Right cardiac atrium (tissue), 5 donors: ENCODE measurements around the gene PLEKHN1. TPM values are rescaled to one million over a fixed set of nuclear protein-coding genes. Genes with fewer than 3 reads are reported as not detected.

Experiments
- ATAC-seq, 2 donors: fragments of 200-7000 bp; cut with Tn5 transposase; one replicate each; pipeline versions ENCODE4 v1.8.0 to v1.9.1; 2020; ENCODE audit warnings: moderate library complexity in 2 of 2, mild to moderate bottlenecking in 1 of 2
- DNase-seq, 3 donors: peaks; one replicate each; pipeline ENCODE4 v3.0.0-alpha.2; 2020
- H3K27ac ChIP-seq: one replicate; pipeline ENCODE4 v1.5.1; 2013; ENCODE audit warnings: mild to moderate bottlenecking, low read length, control low read depth, moderate library complexity
- H3K27me3 ChIP-seq: one replicate; pipeline ENCODE4 v1.6.1; 2013; ENCODE audit not compliant: control insufficient read depth, insufficient read depth
- H3K4me1 ChIP-seq: one replicate; pipeline ENCODE4 v1.6.1; 2013; ENCODE audit warnings: low read length; ENCODE audit not compliant: control insufficient read depth, insufficient read depth
- H3K4me3 ChIP-seq: one replicate; pipeline ENCODE4 v1.5.1; 2013; ENCODE audit warnings: low read length, control low read depth
- H3K9me3 ChIP-seq: one replicate; pipeline ENCODE4 v1.6.1; 2013; ENCODE audit warnings: low read length; ENCODE audit not compliant: control insufficient read depth
- WGBS: extraction: QIAGEN DNeasy Blood & Tissue Kit; methylation state at CpG from one replicate; pipeline ENCODE4 v1.1.7; 2013; 5-methylcytosine and 5-hydroxymethylcytosine counted together
- intact Hi-C, 4 donors: fragments of 100-400 bp; cut with DNase I; formaldehyde crosslinking; loops; one replicate each; pipeline versions ENCODE4 v1.11.0 to v1.14.0; 2022 to 2023
- polyA plus RNA-seq: library from polyadenylated mRNA; stranded (reverse); fragments of 200-250 nt; gene quantifications from one replicate; pipeline ENCODE4 v1.2.3, GENCODE V29; 2013
- total RNA-seq, 4 donors: library from RNA; stranded (reverse); fragmentation: NEBNext Ultra II Directional; extraction: Animal tissue kit (Norgen Biotek cat#: 25700); gene quantifications; one replicate each; pipeline ENCODE4 v1.2.1, GENCODE V29; 2021
- donor health status: healthy with polysubstance abuse.
- donor health status: DM: no; HTN: yes; CAD: no.
- donor health status: DM: no; HTN: no; CAD: no.
- donor health status: DM: no; HTN: yes; CAD: no; lungs with severe emphysema.
- donor health status: DM: yes; HTN: yes; CAD: no.

Gene PLEKHN1
- total and polyA plus RNA-seq, 5 donors = 0.14 to 0.41 TPM; not detected in 3

GRCh38 chr1:923131-923990, 42.9 kb upstream of the PLEKHN1 start, which contains the start of gene SAMD11:
SAMD11 (plus strand) TSS chr1:923923; CDS start chr1:924432, 509 bp downstream.
- ATAC-seq (peak; percentile 30 to 42), DNase-seq (peak; percentile 89 to 96 (median 95))
- Histone ChIP-seq H3K27ac (no peak within 1 kb of the TSS), H3K27me3 (no peaks in the 10 kb centered on the region), H3K4me3 (peak within 1 kb of the TSS; percentile 67), H3K4me1 (peaks cover 2% of the 10 kb centered on the region), H3K9me3 (no peaks in the 10 kb centered on the region)
- intact Hi-C loops = no loop called here
- WGBS = 4% methylated on average over 72 of the region's 72 CpGs

DNA sequence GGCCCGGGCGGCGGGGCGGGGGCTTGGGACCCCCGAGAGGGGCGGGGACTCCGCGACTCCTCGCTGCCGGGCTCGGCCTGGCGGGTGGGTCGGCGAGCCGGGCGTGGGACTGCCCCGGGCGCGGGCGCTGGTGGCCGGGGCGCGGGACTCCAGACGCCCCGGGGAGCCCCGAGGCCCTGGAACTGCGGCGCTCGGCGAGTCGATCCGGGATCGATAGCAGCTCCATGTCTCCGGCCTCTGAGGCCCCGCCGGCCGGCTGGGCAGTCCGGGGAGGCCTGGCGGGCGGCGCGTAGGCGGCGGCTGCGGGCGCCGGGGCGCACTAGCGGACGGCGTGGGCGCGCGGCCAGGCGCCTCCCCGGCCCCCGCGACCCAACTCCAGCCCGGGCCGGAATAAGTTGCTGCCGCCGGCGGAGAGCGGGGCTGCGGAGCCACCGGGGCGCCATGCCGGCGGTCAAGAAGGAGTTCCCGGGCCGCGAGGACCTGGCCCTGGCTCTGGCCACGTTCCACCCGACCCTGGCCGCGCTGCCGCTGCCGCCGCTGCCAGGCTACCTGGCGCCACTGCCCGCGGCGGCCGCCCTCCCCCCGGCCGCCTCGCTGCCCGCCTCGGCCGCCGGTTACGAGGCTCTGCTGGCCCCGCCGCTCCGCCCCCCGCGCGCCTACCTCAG, 42.2 kb upstream of the PLEKHN1 start:
- Histone ChIP-seq H3K4me1 (peaks cover 2% of the 10 kb centered on the region), H3K4me3 (peak overlapping the region; percentile 67), H3K27me3 (no peaks in the 10 kb centered on the region), H3K9me3 (no peaks in the 10 kb centered on the region), H3K27ac (no peak overlapping the region)
- under 1% methylated on average over 98 of the region's 98 CpGs for WGBS
- ATAC-seq (no peak), DNase-seq (peak in 1 of 3 donors; percentile 61)
- intact Hi-C loops = no loop called here

DNA sequence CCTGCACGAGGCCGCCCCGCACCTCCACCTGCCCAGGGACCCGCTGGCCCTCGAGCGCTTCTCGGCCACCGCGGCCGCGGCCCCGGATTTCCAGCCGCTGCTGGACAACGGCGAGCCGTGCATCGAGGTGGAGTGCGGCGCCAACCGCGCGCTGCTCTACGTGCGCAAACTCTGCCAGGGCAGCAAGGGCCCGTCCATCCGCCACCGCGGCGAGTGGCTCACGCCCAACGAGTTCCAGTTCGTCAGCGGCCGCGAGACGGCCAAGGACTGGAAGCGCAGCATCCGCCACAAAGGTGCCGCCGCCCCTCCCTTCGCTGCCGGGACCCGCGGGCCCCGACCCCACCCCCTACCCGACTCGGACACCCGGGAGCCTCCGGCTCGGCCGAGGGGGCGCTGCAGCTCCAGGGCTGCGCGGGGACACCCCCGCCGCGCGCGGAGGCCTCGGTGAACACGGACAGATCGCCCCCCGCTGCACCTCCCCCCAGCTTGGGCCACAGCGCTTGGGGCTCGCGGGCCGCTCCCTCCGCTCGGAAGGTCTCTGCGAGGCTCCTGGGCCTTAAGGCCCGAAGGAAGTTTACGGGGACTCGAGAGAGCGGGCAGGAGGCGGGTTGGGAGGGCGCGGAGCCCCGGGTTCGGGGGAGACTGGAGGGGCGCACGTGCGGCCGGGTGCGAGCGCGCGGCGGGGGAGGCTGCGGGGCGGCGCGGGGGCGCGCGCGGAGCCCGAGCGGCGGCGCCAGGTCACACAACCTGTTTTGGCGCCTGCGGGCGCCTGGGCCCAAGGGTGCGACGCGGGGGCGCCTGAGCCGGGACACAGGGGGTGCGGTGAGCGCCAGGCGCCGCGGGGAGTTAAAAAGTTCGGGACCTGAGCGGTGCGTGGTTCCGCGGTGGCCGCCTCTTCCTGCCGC, 41.4 kb upstream of the PLEKHN1 start:
- ATAC-seq (no peak), DNase-seq (peak; percentile 65 to 87 (median 87))
- H3K27me3 ChIP-seq = no peaks in the 10 kb centered on the region
- WGBS = under 1% methylated on average over 118 of the region's 120 CpGs
- H3K4me1 ChIP-seq = peaks cover 2% of the 10 kb centered on the region
- no peak overlapping the region for H3K27ac ChIP-seq
- peak overlapping the region; percentile 67 for H3K4me3 ChIP-seq
- intact Hi-C loops = no loop called here
- H3K9me3 ChIP-seq = no peaks in the 10 kb centered on the region

- WGBS = 9% methylated on average over 64 of the region's 65 CpGs
- DNase-seq = peak; percentile 76 to 93 (median 92)
- Histone ChIP-seq H3K27me3 (no peaks in the 10 kb centered on the region), H3K27ac (no peak overlapping the region), H3K4me1 (peaks cover 2% of the 10 kb centered on the region), H3K4me3 (peak overlapping the region; percentile 67), H3K9me3 (no peaks in the 10 kb centered on the region)
- ATAC-seq = peak; percentile 51 to 65
- intact Hi-C loops = no loop called here
Measured at GRCh38 chr1:925561-926421, 40.5 kb upstream of the PLEKHN1 start.

DNA sequence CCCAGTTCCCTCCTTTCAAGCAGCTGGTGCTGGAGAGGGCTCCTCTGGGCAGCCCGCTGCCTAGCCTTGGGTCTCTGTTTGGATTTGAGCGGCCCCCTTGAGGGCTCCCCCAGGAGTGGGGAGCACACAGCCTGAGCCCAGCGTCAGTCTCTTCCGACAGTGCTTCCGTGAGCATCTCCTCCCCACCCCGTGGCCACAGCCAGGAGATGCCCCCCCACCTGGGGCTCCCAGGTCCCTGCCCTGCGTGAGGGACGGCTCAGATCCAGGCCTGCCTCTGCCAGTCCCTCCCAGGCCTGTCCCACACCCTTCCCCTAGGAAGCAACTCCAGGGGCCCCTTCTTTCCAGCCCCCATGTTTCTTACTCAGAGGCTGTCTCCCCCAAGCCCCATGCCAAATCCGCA, 39.0 kb upstream of the PLEKHN1 start:
- no peak for ATAC-seq
- WGBS = 56% methylated on average over 9 of the region's 9 CpGs
- no peaks in the 10 kb centered on the region for H3K27me3 ChIP-seq

GRCh38 chr1:927748-928147, 38.5 kb upstream of the PLEKHN1 start:
- 59% methylated on average over 10 of the region's 10 CpGs for WGBS
- ATAC-seq = no peak
- Histone ChIP-seq H3K27ac (no peak overlapping the region), H3K4me1 (no peaks in the 10 kb centered on the region), H3K4me3 (no peak overlapping the region), H3K27me3 (no peaks in the 10 kb centered on the region), H3K9me3 (no peaks in the 10 kb centered on the region)
- DNase-seq = peak in 1 of 3 donors; percentile 75
- intact Hi-C loops = no loop called here

More for the DNA sequence above, 39.0 kb upstream of the PLEKHN1 start:
- Histone ChIP-seq H3K4me1 (no peaks in the 10 kb centered on the region), H3K4me3 (no peak overlapping the region), H3K27ac (no peak overlapping the region), H3K9me3 (no peaks in the 10 kb centered on the region)
- no peak for DNase-seq
- intact Hi-C loops = no loop called here

- WGBS = 79% methylated on average over 40 of the region's 40 CpGs
- Histone ChIP-seq H3K27ac (no peak overlapping the region), H3K27me3 (no peaks in the 10 kb centered on the region), H3K4me3 (no peak overlapping the region), H3K9me3 (no peaks in the 10 kb centered on the region), H3K4me1 (no peaks in the 10 kb centered on the region)
- ATAC-seq (no peak), DNase-seq (no peak)
- intact Hi-C loops = no loop called here
Measured at GRCh38 chr1:928825-929661, 37.2 kb upstream of the PLEKHN1 start.

DNA sequence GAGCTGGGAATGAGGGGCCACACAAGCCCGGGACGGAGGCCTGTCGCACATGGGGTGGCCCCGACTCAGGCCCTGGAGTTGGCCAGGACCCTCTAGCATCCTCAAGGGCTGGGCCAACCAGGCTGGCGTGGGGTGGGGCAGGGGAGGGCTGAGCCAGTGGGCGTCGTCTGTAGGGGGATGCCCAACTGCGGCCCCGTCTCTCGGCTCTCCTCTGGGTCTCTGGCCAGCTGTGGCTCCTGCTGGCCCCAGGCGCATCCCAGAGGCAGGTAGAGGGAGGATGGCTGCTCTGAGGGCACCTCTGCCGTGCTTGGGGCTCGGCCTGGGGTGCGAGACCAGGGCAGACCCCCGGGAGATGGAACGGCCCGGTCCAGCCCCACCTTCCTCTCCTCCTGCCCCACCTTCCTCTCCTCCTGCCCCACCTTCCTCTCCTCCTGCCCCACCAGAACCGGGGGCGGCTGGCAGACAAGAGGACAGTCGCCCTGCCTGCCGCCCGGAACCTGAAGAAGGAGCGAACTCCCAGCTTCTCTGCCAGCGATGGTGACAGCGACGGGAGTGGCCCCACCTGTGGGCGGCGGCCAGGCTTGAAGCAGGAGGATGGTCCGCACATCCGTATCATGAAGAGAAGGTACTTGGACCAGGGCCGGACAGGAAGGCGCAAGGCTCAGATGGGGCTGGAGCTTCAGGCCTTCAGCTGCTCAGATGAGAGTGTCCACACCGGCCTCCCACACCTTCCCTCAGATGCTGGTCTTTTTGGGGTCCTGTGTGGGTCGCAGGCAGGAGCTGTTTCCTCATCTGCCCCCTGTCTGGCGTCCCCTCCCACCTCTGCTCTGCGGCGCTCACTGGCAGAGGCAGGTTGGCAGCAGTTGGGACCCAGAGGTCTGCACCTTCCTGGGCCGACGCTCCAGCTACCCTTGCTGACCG, 36.3 kb upstream of the PLEKHN1 start:
- no peak overlapping the region for H3K27ac ChIP-seq
- ATAC-seq (no peak), DNase-seq (no peak)
- H3K27me3 ChIP-seq = no peaks in the 10 kb centered on the region
- intact Hi-C loops = no loop called here
- no peak overlapping the region for H3K4me3 ChIP-seq
- 86% methylated on average over 40 of the region's 40 CpGs for WGBS
- no peaks in the 10 kb centered on the region for H3K4me1 ChIP-seq
- no peaks in the 10 kb centered on the region for H3K9me3 ChIP-seq

DNA sequence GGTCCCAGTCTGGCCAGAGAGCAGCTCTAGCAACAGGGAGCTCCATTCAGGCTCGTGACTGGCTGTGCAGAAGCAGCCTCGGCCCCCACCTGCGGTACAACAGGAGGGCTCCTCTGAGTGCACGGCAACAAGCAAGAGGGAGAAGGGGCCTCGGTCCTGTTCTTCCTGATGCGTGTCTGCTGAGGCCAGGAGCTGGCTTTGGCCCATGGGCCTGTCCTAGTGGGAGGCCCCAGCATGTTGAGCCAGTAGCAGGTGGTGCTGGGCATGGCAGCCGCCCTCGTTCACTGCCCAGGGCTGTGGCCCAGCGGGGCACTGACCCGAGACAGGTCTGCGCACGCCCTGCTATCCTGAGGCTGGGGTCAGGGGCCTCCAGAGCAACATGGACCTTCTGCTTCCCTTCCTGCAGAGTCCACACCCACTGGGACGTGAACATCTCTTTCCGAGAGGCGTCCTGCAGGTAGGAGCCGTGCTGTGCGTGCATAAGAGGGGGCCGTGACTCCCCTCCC, 35.6 kb upstream of the PLEKHN1 start:
- Histone ChIP-seq H3K27ac (no peak overlapping the region), H3K27me3 (no peaks in the 10 kb centered on the region), H3K4me3 (no peak overlapping the region), H3K4me1 (no peaks in the 10 kb centered on the region), H3K9me3 (no peaks in the 10 kb centered on the region)
- intact Hi-C loops = no loop called here
- DNase-seq (no peak), ATAC-seq (no peak)
- 73% methylated on average over 18 of the region's 18 CpGs for WGBS
